Hippocampal formation (tissue), 2 donors: ENCODE results near the gene LRRC4.

Experiments used
- DNase-seq, 2 donors: peaks; one replicate each; lab custom pipeline; 2025; lab: John Stamatoyannopoulos, UW

LRRC4 gene

DNA sequence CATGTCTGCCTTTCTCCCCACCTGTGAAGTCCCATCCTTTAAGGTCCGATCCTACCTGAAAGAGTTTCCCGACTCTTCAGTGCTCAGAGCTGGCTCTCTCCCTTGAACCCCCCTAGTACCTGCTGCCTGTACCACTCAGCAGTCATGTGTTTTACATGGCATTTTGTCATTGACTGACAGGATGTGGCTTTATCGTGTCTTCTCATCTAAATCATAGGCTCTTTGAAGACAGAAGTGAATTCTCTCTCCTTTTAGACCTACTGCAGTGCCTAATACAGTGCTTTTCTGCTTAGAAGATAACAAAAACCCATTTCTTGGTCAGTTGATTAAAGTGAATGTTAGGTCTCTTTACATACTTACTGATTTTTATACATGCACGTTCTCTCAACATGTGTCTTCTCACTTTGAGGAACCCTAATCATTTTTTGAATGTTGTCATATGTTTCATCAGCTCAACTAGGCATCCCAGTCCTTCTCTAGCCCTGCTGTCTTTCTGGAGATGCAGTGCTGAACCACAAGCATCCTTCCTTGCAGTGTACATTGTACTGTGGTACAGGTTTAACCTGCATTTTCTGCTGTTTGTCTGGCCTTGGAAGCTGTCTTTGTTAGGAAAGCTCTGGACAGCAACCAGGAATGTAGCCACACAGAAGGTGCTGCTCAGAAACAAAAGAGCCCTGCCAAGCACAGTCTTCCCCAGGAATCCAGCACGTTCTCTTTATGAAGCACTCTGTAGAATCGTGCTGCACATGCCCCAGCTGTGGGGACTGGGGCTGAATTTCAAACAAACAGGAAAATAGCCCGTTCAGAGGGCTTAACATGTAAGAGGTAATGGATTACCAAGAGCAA lies 28.1 kb upstream of the LRRC4 start:
- DNase-seq, result no peak

DNA sequence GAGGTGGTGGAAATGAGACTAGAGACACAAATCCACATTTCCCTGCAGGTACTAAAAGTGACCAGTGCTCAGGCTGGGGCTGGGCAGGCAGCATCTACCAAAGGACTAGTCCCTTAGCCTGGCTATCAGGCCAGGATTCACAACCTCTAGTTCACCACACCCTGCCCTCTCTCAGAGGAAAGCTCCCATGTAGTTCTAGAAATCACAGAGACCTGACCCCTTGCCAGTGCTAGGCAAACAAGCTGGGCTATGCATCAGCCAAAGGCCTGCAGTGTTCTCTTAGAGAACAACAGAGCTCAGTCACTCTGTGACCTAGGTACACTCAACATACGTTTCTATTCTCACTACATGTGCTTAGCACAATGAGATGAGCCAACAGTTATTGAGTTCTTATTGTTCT lies 26.7 kb upstream of the LRRC4 start:
- no peak for DNase-seq

DNA sequence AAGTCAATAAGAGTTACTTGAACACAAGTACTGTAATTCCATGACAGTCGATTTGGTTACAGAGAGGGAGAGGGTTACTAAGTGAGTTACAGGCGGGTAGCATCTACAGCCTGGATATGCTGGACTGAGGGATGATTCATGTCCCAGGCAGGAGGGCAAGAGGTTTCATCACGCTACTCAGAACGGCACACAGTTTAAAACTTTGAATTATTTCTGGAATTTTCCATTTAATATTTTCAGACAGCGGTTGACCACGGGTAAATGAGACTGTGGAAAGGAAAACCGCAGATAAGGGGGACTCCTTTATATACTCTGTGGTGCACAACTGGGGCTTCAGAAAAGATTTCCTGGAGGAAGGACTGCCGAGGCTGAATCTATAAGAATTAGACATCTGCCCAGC lies 25.7 kb upstream of the LRRC4 start:
- no peak for DNase-seq

DNA sequence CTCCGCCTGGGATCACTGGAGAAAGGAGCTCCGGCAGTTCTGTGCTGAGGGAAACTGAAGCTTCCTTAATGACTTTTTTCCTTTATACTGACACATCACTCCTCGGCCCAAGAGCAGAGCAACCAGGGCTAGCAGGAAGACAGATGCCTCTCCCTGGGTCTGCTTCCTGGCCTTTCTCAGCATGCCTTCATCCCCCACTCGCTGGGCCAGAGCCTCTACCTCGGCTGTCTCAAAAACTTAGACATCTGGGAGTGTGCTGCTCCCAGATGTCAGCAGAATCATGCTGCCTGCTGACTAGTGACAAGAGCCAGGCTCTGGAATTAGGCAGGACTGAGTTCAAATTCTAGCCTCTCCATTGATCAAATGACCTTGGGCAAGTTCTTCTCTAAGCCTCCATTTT lies 24.4 kb upstream of the LRRC4 start:
- no peak for DNase-seq

DNA sequence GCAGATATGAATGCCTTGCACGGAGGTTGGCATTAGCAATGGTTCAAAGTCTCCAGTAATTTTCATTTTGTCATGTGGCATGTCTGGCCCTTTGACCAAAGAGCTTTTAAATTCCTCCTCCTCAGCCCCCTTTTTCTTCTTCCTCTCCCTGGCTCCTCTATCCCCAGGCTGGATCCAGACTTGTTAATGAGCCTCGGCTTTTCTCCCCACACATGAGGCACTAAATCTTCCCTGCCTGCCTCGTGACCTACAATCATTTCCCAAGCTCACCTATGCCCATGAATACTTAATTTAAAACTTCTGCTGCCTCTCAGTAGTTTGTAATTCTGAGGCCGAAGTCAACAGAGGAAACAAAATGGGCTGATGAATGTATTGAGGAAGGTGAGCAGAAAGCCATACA lies 23.3 kb upstream of the LRRC4 start:
- DNase-seq, result no peak

DNA sequence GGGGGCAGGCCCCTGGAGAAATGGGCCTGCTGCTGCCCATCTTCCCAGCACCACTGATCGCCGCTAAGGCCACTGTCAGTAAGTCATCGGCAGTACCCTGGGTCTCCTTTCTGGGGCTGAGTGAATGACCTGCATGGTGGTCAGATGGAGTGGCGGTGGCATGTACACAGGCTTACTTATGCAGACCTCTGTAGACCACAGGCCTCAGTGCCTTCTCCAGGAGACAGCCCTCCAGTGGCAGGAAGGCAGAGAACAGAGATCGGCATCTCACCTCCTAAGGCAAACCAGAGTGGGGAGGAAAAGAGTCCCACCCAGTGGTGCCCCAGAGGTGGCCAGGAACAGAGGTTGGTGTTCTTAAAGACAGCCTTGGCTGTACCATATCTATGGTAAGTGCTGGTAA lies 22.8 kb upstream of the LRRC4 start:
- no peak for DNase-seq

DNA sequence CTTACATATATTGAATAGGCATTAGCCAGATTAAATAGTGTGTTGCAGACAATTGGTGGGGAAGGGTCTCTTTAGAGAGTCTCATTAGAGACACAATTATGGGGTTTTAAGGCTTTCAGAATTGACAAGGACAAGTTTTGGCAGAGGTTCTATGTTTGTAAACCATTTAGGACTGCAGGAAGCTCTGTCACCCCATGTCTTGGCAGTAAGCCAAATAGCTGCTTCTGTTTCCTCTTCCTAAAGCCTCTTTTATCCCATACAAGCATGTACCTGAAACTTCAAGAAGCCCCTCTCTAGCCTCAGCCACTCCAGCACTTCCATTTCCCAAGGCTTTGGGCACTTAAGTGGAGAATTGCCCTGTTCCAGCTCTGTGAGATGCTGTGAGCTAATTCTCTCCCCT lies 21.8 kb upstream of the LRRC4 start:
- DNase-seq, result no peak

DNA sequence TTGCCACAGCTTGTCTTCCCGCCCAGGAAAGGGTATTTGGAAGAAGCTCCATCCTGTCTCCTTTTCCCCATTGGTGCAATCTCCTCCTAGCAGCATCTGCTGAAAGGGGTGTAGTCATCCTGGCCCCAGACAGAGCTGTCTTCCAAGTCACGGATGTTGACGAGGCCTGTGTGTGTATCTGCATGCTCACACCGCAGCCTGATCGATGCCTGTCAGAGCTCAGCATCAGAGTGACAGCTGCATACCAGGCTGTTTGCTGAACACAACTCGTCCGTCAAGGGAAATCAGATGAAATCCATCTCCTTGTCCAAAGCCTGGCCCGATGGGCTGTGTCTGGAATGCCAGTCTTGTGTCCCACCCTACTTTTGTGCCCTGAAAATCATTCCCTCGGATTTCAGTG lies 21.2 kb upstream of the LRRC4 start:
- DNase-seq, result no peak

DNA sequence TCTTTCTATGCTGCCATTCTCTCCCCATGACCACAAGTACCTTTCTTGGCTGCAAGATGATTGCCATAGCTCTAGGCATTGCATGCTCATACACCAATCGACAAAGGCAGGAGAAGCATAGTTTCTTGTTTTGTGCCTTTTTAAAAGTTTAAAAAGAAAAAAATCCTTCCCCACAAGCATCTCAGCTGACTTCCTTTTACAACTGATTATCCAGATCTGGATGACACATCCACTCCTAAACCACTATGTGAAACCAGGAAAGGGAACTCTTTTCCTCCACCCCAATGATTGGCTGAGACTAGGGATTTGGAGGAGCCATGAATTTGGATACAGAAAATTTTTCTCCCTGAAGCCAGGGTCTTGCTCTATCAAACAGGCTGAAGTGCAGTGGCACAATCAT lies 14.5 kb upstream of the LRRC4 start:
- no peak for DNase-seq

DNA sequence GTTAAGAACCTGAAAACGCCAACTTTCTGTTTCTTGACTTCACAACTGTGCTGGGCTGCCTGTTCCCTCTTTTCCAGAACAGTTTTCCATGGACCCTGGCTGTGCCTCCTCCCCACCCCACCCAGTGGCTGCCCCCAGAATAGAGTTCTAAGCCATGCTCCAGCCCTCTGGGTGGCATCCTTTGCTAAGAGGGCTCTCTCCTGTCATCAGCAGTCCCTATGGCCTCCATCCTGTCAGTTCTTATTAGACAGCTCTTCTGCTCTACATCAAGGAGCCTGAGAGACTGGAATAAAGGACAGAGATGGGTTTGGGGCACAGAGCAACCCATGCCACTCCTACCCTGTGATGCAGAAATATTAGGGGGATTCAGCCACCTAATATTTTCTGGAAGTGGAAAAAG lies 13.9 kb upstream of the LRRC4 start:
- DNase-seq, result no peak

DNA sequence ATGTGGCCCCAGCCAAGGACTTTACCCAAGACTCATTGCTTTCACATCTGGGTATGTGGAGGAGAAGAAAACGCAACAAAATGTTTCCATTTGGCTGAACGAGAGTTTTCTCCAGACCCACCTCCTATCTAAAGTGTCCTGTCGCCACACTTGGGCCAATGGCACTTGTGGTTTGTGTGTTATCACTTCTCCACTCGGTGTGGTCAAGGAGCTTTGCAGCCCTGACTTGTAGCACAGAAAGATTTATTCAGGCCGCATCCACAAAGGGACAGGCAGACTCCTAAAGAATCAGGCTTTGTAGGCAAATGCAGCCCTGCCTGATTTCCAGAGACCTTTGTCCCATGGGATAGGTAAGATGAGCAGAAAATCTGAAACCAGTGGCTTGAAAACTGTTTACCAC lies 12.8 kb upstream of the LRRC4 start:
- no peak for DNase-seq

DNA sequence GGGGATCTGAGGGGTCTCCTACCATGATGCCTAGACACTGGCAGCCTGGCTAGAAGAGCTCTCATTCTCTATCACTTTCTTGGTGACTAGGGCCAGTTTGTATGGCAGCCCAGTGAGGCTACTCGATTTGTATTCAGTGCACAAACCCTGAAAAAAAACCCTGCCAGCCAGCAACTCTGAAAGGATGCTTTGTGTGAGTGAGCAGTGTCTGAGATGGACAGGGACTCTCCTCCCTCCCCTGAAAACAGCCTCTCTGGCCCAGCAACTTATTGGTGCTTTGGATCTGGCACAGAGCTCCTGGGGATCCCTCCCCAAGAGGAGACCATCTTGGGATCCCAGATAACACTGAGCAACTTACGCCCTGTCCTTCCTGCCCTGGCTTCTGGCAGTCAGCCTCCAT lies 10.8 kb upstream of the LRRC4 start:
- DNase-seq, result peak; percentile 83 to 93

DNA sequence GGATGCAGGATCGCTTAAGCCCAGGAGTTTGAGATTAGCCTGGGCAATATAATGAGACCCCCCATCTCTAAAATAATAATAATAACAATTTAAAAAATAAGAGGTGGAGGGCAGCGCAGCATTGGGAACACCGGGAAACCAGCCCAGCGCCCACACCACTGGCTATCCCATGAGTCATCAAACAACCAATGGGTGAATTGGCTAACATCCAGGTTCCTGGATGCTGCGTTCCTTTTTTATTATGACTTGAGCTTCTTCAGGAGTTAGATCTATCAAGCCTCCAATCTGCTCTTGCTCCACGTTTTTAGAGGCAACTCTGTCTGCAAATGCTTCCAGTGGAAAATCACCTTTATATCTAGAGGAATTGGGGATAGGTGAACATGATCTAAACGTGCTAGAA lies 10.0 kb upstream of the LRRC4 start:
- DNase-seq, result no peak

DNA sequence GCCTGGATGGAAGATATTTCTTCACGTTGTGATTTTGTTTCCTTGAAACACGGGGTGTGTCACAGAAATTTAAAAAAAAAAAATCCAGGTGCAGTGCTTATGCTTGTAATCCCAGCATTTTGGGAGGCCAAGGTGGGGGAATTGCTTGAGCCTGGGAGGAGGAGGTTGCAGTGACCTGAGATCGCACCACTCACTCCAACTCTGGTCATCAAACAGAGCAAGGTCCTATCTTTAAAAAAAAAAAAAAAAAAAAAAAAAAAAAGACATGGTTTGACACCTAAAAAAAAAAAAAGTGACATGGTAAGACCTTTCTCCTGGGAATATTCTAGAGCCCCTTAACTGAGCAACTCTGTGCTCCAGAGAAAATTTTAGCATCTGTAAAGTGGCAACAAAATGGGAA lies 9.0 kb upstream of the LRRC4 start:
- no peak for DNase-seq

DNA sequence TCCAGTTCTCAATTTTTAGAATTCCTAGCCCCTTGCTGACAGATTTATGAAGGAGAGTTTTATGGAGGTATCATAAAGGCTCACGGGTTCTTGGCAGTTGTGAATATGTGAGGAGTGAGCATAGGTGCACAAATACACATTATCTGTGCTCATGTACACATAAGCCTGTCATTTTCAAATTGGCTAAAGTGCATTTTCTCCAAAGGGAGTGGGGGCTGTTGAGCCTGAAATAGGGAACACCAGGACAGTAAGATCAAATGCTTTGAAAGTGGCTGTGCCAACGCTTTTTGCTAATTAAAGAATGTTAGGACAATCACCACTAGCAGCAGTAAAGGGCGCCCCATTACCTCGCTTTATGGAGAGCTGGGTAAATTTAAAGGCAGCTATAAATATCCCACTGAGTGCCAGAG lies 8.3 kb upstream of the LRRC4 start:
- no peak for DNase-seq

DNA sequence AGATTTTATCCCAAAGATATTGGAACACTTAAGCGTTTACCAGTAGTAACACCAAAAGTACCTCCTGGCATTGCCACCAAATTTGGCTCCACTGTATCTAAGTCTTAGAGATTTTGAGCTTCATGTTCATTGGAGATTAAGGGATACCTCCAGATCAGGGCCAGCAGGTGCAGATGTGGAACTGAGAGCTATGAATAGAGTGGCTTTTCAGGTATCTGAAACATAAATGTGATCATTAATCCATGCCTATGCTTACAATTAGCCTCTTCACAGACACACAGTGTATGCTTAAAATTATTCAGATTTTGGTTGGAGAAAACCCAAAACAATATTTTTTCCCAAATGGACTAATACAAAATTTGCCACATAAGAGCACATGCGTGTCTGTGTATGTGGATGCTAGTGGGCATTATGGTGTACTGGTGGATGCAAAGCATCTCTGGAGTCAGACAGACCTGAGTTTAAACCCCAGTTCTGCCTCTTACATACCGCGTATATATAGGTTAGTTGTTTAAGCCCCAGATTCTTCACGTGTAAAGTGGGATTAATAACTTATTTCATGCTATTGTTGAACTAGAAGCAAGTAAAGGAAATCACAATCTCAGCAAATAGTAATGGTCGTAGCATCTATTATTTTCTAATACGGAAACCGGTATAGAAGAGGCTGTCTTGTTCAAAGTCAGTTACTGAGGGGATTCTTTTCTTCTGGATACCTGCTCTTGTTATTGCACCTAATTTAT lies 6.8 kb upstream of the LRRC4 start:
- no peak for DNase-seq

DNA sequence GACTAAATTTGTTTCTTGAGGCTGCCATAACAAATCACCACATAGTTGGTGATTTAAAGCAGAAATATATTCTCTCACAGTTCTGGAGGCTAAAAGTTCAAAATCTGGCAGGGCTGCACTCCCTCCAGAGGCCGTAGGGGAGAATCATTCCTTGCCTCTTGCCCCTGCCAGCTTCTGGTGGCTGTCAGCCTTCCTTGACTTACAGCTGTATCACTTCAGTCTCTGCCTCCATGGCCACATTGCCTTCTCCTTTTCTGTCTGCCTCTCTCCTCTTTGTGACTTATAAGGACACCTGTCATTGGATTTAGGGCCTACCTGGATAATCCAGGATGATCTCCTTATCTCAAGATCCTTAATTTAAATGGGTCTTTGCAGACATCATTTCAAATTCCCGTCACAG lies 5.8 kb upstream of the LRRC4 start:
- DNase-seq, result no peak

DNA sequence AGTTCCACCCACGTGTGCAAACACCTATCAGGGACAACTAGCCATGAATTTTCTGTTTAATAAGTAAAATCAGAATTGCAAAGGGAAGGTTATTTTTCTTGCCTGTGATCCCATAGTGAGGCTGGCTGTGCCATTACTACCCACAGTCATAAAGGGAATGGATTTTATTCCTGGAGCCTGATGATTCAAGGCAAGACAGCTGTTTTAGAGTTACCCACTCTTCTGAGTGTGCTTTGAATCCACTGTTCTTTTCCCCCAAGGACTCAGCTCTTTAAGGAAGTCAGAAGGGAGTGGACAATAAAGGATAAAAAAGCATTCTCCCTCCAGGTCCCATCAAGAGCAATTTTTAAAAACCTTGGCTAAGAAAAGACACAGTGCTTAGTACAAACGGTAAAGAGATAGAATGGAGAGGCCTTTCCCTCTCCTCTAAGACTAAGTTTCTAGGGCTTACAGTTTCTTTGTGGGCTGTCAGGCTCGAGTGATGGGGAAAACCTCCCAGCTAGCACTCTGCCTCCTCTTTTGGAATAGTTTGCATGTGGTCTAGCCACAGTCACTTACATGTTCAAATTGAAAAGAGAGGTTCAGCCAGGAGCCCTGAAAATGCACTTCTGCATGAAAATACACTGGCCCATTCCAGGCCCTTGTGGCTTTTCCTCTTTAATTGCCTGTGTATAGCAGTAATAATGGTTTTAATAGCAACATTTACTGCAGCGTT lies 5.1 kb upstream of the LRRC4 start:
- no peak for DNase-seq

DNA sequence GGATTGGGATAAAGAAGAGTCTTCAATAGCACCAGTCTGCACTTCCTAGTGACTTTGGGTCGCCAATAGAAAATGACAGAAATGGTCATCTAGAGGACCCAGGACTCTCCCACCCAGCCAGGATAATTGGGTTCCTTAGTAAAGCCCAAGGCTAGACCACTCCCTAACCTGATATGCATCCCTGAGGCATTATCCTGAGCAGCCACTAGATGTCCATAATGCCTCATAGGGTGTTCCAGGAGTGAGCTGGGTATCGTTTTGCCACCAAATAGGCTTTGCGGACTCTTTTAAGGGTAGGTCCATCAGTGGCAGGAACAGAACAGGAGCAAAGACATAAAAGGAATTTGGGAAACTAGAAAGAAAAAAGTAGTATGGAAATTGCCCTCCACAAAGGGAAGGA lies 4.5 kb upstream of the LRRC4 start:
- DNase-seq, result peak in 1 of 2 donors; percentile 63

DNA sequence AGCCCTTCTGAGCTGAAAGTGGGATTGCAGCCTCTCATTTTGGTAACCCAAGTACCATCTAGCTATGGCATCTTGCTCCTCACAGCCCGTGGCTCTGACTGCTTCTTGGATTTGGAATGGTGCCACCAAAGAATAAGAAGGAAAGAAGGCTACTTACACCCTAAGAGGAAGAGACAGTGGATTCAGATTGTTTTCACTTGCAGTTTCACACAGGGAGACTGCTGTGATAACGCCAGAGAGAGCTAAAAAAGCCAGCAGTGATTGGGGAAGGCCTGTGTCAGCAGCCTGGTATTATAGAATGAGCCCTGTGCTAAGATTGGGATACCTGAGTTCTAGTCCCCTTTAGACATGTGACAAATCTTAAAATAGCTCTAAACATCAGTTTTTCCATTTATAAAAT lies 3.6 kb upstream of the LRRC4 start:
- no peak for DNase-seq

DNA sequence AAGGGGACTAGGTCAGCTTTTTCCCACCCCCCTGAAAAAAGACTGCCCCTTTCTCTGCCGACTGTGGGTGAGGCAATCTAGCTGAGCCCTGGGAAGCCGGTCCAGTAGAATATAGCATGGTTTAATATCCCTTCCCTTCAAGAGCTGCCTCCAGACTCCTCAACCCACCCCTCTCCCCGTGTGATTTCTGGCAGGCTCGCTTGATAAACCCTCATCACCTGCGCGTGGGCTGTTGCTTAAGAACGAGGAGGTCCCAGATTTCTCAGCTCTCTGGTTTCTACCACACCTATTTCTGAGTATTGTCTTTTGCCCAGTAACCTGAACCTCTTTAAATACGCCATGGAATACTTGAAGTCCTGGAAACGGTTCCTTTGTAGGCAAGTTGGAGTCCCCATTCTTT lies 2.0 kb upstream of the LRRC4 start:
- DNase-seq, result no peak

DNA sequence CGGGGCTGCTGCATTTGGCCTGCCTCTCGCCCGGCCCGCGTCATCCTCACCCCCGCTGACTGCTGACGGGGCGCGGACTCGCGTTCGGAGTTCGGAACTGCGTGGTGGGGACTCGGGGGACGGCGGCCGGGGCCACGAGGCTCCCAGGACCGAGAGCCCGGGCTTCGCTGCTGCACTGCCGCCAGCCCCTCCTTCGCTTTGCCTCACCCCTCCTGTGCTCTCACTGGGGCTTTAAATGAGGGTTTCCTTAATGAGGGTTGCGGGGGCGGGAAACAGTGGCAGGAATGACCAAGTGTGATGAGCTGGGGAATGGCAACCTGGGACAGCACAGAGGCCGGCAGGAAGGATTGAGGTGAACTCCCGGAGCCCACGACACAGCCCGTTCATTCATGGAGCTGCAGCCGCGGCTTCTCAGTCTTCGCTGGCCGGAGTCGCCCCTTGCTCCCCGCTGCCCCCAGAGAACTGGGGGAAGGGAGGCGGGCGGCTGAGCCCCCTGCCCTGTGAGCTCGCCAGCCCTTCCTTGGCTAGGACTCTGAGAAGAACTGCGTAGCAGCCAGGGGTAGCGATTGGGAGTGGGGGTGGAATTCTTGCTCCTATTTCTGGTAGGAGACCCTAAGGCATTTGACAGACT lies 1.5 kb upstream of the LRRC4 start:
- no peak for DNase-seq
